NCI-H774 (cell line): ENCODE measurements around the gene CLDN20.
"Not testable (repeated sequence)": the region's sequence is repeated elsewhere in the genome, so short reads cannot be mapped to it uniquely, and the experiment has no call there.

Source experiments
- DNase-seq: peaks from one replicate; lab custom pipeline; 2025; lab: John Stamatoyannopoulos, UW

The CLDN20 gene

DNA sequence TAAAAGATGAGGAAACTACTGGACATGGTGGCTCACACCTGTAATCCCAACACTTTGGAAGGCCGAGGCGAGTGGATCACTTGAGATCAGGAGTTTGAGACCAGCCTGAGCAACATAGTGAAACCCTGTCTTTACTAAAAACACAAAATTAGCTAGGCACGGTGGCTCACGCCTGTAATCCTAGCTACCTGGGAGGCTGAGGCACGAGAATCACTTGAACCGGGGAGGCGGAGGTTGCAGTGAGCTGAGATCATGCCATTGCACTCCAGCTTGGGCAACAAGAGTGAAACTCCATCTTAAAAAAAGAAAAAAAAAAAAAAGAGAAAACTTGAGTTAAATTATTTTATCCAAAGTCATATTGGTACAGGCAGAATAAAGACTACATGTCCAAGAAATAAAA, 49.1 kb downstream of the CLDN20 start:
- DNase-seq, result not testable (repeated sequence)

DNA sequence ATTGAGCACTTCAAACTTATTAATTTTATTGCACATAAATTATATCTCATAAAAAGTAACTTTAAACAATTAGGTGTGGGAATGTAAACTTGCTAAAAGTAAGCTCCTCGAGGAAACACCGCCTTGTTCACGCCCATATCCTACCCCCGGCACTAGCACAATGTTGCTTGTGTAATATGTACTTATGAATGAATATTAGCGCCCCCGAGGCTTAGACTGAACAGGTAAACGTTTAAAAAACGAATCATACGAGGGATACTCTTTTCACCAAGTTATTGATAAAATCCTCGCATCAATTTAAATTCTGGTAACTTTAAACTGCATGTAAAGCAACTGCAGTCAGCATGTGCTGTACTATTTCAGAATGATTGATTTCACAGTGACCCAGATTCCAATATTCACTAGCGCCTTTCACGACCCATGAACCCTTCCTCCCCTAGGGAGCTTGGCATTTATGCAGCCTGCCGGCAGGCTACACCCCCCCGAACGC, 49.8 kb downstream of the CLDN20 start:
- no peak for DNase-seq

DNA sequence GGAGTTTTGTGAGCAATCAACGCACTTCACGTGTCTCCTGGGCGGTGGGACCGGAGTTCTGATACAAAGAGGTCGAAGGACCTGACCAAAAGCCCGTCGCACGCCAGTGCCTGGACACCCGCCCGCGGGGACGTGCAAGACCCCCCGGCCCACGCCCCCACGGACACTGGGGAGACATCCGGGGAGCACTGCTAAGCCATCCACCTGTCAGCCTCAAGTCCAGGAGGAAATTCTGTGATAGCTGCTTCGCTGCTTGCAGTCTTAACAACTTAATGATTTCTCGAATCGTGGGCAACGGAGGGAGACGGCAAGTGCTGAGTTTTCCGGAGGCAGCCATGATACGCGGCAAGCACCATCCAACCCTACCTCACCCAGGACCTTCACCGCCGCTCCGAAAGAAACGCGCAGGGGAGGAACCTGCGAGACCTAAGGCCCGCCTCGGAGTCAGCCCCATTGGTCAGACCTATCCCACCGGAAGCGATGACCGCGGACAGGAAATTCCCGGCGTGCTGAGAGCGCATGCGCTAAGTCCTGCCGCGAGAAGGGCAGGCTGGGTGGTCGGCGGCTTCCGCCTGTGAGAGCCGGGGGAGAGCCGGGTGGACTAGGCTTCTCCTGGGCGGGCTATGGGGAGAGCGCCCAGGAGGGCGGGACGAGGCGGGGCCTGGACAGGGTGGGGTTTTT, 50.4 kb downstream of the CLDN20 start, which contains the start of gene TFB1M:
TFB1M (minus strand) TSS at position 393 of the 681 bp plus-strand sequence; CDS start at position 337, 56 bp downstream.
- DNase-seq, result peak; percentile 100

GRCh38 chr6:155314773-155315515, 51.1 kb downstream of the CLDN20 start:
- peak; percentile 91 for DNase-seq

- DNase-seq, result no peak
These were observed 51.7 kb downstream of the CLDN20 start for GRCh38 chr6:155315516-155315871.

- DNase-seq, result no peak
These were observed 52.6 kb downstream of the CLDN20 start for GRCh38 chr6:155316419-155316818.

GRCh38 chr6:155317186-155317585, 53.4 kb downstream of the CLDN20 start:
- no peak for DNase-seq

DNA sequence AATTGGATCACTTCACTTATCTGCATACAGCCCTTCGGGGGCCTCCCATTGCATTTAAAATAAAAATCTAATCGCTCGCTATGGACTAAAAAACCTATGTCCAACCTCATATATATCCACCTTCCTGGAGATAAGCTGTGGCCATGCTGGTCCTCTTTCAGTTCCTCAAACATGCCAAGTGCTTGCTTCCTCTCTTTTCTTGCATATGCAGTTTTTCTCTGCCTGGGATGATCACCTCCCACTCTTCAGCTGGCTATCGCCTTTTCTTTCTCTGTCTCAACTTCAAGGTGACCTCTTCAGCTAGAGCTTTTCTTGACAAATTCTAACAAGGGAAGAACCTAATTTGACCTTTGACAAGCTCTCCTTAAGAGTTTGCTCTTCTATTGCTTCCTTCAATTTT, 56.1 kb downstream of the CLDN20 start:
- no peak for DNase-seq

- DNase-seq, result no peak
These were observed 60.4 kb downstream of the CLDN20 start for GRCh38 chr6:155324172-155324571.

GRCh38 chr6:155324993-155325392, 61.2 kb downstream of the CLDN20 start:
- no peak for DNase-seq

DNA sequence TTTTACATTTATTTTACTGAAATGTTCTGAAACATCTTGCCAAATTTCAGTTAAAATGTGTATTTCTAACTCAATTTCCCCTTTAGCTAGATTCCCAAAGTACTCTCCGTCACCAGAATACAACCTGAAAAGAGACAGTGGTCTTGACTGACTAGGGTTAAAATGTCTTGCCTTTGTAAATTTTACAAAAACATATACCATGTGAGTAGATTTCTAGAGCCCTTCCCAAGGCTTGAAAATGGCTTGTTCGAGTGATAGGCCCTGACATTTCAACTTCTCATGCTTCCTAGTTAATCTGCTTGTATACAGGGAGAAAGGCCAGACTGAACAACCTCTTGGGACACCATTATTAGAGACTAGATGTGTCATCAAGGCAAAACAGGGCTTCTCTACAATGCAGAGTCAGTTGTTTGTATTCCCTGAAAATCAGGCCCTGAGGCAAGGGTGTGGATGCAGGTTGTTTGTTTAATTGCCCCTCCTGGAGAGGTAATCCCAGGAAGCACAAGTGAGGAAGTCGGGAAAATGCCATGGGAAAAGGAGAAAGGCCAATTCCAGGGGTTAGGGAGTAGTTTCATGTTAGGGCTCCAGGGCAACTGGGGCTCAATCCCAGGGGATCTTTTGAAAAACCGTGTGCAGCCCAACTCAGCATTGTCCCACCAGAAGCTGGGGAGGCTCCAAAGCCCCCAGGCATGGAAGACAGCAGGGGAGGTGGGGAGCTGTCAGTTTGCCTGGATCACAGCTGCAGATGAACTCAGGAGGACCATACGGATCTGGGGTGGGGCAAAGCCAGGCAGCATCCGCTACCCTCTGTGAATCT, 62.1 kb downstream of the CLDN20 start:
- no peak for DNase-seq
